GM21528 (cell line): Measurements from ENCODE around the gene KDELR3.

Experiments
- ATAC-seq: cut with Tn5 transposase; IDR thresholded peaks from one replicate; pipeline ENCODE4 v1.9.1; 2021; ENCODE audit warnings: mild to moderate bottlenecking, moderate library complexity; ENCODE audit not compliant: unreplicated experiment, low FRiP score

The KDELR3 gene

GRCh38 chr22:38506118-38506962 is 38.4 kb downstream of the KDELR3 start, which contains the start of gene DDX17:
Gene DDX17, minus strand, starts transcription at chr22:38506311.
- ATAC-seq = peak; percentile 85

GRCh38 chr22:38510416-38510970 is 42.6 kb downstream of the KDELR3 start:
- no peak for ATAC-seq

DNA sequence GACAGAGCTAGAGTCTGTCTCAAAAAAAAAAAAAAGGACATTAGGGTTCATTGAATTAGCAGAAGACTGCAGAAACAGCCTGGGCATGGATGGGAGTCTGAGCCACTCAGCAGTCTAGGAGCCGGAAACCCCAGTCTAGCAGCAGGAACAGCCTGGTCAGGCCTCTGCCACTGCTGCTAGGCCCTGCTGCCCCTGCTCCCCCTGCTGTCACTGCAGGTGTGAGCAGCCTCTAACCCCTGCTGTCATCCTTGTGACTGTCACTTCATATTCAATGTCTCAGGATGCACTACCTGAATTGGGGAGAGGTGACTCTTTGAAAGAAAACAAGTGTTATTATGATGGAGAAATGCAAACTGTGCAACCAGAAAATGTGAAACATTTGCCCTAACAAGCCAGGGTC is 45.2 kb downstream of the KDELR3 start:
- ATAC-seq = no peak

GRCh38 chr22:38518620-38519019 is 50.7 kb downstream of the KDELR3 start:
- ATAC-seq = no peak

- no peak for ATAC-seq
Measured at GRCh38 chr22:38519453-38520250, 51.8 kb downstream of the KDELR3 start.

DNA sequence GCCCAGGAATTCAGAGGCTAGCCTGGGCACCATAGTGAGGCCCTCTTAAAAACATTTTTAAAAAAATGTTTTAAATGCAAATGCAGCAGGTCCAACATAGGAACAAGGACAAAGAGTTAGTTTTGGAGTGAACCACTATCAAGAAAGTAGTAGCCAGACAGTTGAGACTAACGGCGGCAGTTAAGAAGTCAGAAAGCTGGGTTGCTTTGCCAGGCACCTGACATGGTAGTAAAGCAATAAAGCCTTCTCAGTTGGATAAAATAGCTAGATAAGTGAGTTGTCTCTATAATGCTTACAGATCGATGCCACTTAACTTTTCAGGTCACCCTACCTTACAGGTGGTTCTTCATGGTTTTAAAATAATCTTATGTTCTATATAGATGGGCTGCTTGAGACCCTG is 55.1 kb downstream of the KDELR3 start:
- ATAC-seq = no peak

- ATAC-seq = no peak
Measured at GRCh38 chr22:38523479-38523878, 55.6 kb downstream of the KDELR3 start.

DNA sequence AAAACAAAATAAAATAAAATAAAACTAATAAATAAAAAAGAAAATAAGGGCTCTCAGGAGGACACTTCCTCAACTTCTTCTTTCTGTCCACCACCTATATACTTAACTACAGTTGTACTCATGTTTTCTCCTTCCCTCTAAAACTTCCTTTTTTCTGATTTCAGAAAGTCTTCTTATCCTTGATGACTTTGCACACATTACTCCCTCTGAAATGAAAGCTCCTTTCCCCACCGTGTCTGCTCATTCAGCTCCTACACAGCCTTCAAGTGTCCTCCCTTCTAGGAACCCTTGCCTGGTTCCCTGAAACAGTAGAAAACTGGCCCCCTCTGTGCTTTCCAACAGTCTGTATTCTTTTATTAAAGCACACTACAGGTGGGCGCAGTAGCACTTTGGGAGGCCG is 56.5 kb downstream of the KDELR3 start:
- no peak for ATAC-seq

- ATAC-seq = no peak
Measured at GRCh38 chr22:38531251-38531938, 63.5 kb downstream of the KDELR3 start.
